NCI-H1930 (cell line): ENCODE results near the gene CT47A1.
"Not testable (repeated sequence)": the region's sequence is repeated elsewhere in the genome, so short reads cannot be mapped to it uniquely, and the experiment has no call there.

ENCODE experiments used
- DNase-seq, 2 experiments: peaks; one replicate each; lab custom pipeline; 2025; lab: John Stamatoyannopoulos, UW

Gene CT47A1

GRCh38 chrX:120985660-120986059 is at the start of gene CT47A1:
Gene CT47A1, minus strand, starts transcription at chrX:120985760. Its CDS starts 231 bp downstream, at chrX:120985529.
- not testable (repeated sequence) for DNase-seq

- no peak for DNase-seq
Observed at GRCh38 chrX:121032531-121032930, 47.0 kb upstream of the CT47A1 start.

- no peak for DNase-seq
Observed at GRCh38 chrX:121030083-121030482, 44.5 kb upstream of the CT47A1 start.

GRCh38 chrX:121028419-121028818 is 42.9 kb upstream of the CT47A1 start:
- DNase-seq: no peak

GRCh38 chrX:121014826-121015225 is 29.3 kb upstream of the CT47A1 start:
- no peak for DNase-seq

- DNase-seq: no peak
Observed at GRCh38 chrX:121013897-121014455, 28.4 kb upstream of the CT47A1 start.

- no peak for DNase-seq
Observed at GRCh38 chrX:121011254-121011653, 25.7 kb upstream of the CT47A1 start.

GRCh38 chrX:121010218-121010617 is 24.7 kb upstream of the CT47A1 start:
- no peak for DNase-seq

GRCh38 chrX:121009764-121010163 is 24.2 kb upstream of the CT47A1 start:
- DNase-seq: no peak

- no peak for DNase-seq
Observed at GRCh38 chrX:121008920-121009319, 23.4 kb upstream of the CT47A1 start.

- DNase-seq: no peak
Observed at GRCh38 chrX:121000589-121000988, 15.0 kb upstream of the CT47A1 start.

GRCh38 chrX:120999413-120999812 is 13.9 kb upstream of the CT47A1 start:
- no peak for DNase-seq

GRCh38 chrX:120956500-120956899 is 29.1 kb downstream of the CT47A1 start, which contains the start of gene CT47A7:
Gene CT47A7, minus strand, starts transcription at chrX:120956600. Its CDS starts 255 bp downstream, at chrX:120956345.
- not testable (repeated sequence) for DNase-seq
